ENCODE results near the gene CYP21A2. TPM values are rescaled to one million over a fixed set of nuclear protein-coding genes. Genes with fewer than 3 reads are reported as not detected.
"Not testable (repeated sequence)": the region's sequence is repeated elsewhere in the genome, so short reads cannot be mapped to it uniquely, and the experiment has no call there.

CYP21A2 gene
- total and polyA plus RNA-seq, 2 donors (not counting 1 experiment from before 2014, with no cell fraction given): not detected

DNA sequence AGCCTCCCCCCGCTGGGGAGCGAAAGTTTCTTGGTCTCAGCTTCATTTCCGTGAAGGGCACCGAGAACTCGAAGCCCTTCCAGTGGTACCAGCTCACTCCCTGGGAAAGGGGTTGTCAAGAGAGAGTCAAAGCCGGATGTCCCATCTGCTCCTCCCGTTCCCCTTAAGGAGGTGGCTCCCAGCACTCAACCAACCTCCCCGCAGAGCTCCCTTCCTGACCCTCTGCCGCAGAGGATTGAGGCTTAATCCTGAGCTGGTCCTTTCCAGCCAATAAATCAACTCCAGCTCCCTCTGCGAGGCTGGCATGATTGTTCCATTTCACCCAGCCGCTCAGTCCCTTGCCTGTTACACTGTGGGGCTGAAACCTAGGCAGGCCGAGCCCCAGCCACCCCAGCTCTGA is 29.6 kb upstream of the CYP21A2 start:
- H3K79me2 ChIP-seq (ENCODE audit: control insufficient read depth, insufficient read depth, low read length); H3K36me3 ChIP-seq (replicated peaks in 1 of 2; ENCODE audit: control extremely low read depth in 1 of 2, control insufficient read depth in 1 of 2, extremely low read depth in 1 of 2, insufficient read depth in 2 of 2, low read length in 1 of 2); intact Hi-C loops (cut with micrococcal nuclease); H3K4me1 ChIP-seq (ENCODE audit: control insufficient read depth in 2 of 2, insufficient read depth in 2 of 2, low read length in 2 of 2); H3K4me1 Mint-ChIP-seq; H3K27me3 Mint-ChIP-seq; H3K4me3 ChIP-seq (ENCODE audit: control extremely low read depth in 1 of 5, extremely low read depth in 1 of 5, insufficient read depth in 1 of 5, low read depth in 2 of 5, low read length in 4 of 5); H3K27me3 ChIP-seq (replicated peaks in 1 of 4; ENCODE audit: control extremely low read depth in 1 of 4, control insufficient read depth in 3 of 4, insufficient read depth in 4 of 4, low read length in 3 of 4); ATAC-seq (ENCODE audit: low read depth); H3K4me3 Mint-ChIP-seq; H3K9ac ChIP-seq (ENCODE audit: low read length); H3K27ac ChIP-seq (ENCODE audit: low read length in 2 of 2); H3K9me3 Mint-ChIP-seq (ENCODE audit: insufficient read depth); H3K4me2 ChIP-seq (replicated peaks; ENCODE audit: low read depth, low read length, poor library complexity, severe bottlenecking); H2AFZ ChIP-seq (ENCODE audit: insufficient read depth, low read depth, low read length, poor library complexity, severe bottlenecking); POLR2A ChIA-PET; H4K20me1 ChIP-seq (ENCODE audit: control insufficient read depth, insufficient read depth, low read length, poor library complexity, severe bottlenecking); H3K27ac Mint-ChIP-seq; H3K9me3 ChIP-seq (ENCODE audit: control extremely low read depth in 1 of 3, control insufficient read depth in 2 of 3, insufficient read depth in 1 of 3, low read length in 2 of 3); DNase-seq: not testable (repeated sequence)
- WGBS (ENCODE audit: insufficient coverage): 29% methylated on average over 3 of the region's 12 CpGs
- CTCF ChIA-PET: interaction anchor here (0.5 kb wide), 1 partner anchor 1165 kb away, joined by 3 read pairs; no protein-coding TSS in a partner anchor

DNA sequence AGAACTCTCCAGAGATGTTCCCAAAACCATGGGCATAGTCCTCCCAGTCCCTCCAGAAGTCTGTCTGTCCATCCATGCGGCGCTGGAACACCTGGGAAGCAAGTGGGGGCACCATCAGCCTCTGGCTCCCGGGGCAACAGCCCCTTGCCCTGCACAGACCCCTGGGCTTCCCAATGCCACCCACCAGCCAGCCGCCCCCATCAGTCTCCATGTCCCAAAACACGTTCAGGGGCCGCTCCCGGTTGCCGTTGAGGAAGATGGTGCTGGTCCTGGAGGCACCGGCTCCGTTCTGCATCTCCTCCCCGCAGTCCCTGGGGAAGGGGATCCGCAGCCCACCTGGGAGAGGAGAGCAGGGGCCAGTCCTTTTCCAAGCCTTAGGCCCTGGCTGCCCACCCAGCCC is 28.7 kb upstream of the CYP21A2 start:
- H3K79me2 ChIP-seq (ENCODE audit: control insufficient read depth, insufficient read depth, low read length); H3K27me3 Mint-ChIP-seq; H3K9ac ChIP-seq (ENCODE audit: low read length); H3K4me1 Mint-ChIP-seq; DNase-seq; H3K4me3 Mint-ChIP-seq; POLR2A ChIA-PET; H3K9me3 ChIP-seq (ENCODE audit: control extremely low read depth in 1 of 3, control insufficient read depth in 2 of 3, insufficient read depth in 1 of 3, low read length in 2 of 3); H2AFZ ChIP-seq (ENCODE audit: insufficient read depth, low read depth, low read length, poor library complexity, severe bottlenecking); H3K4me2 ChIP-seq (replicated peaks; ENCODE audit: low read depth, low read length, poor library complexity, severe bottlenecking); H3K4me1 ChIP-seq (ENCODE audit: control insufficient read depth in 2 of 2, insufficient read depth in 2 of 2, low read length in 2 of 2); intact Hi-C loops (cut with micrococcal nuclease); H3K9me3 Mint-ChIP-seq (ENCODE audit: insufficient read depth); H3K27ac ChIP-seq (ENCODE audit: low read length in 2 of 2); H4K20me1 ChIP-seq (ENCODE audit: control insufficient read depth, insufficient read depth, low read length, poor library complexity, severe bottlenecking); H3K27me3 ChIP-seq (replicated peaks in 1 of 4; ENCODE audit: control extremely low read depth in 1 of 4, control insufficient read depth in 3 of 4, insufficient read depth in 4 of 4, low read length in 3 of 4); H3K27ac Mint-ChIP-seq; CTCF ChIA-PET; H3K36me3 ChIP-seq (replicated peaks in 1 of 2; ENCODE audit: control extremely low read depth in 1 of 2, control insufficient read depth in 1 of 2, extremely low read depth in 1 of 2, insufficient read depth in 2 of 2, low read length in 1 of 2); H3K4me3 ChIP-seq (ENCODE audit: control extremely low read depth in 1 of 5, extremely low read depth in 1 of 5, insufficient read depth in 1 of 5, low read depth in 2 of 5, low read length in 4 of 5); ATAC-seq (ENCODE audit: low read depth): not testable (repeated sequence)
- WGBS (ENCODE audit: insufficient coverage): 62% methylated on average over 3 of the region's 12 CpGs

DNA sequence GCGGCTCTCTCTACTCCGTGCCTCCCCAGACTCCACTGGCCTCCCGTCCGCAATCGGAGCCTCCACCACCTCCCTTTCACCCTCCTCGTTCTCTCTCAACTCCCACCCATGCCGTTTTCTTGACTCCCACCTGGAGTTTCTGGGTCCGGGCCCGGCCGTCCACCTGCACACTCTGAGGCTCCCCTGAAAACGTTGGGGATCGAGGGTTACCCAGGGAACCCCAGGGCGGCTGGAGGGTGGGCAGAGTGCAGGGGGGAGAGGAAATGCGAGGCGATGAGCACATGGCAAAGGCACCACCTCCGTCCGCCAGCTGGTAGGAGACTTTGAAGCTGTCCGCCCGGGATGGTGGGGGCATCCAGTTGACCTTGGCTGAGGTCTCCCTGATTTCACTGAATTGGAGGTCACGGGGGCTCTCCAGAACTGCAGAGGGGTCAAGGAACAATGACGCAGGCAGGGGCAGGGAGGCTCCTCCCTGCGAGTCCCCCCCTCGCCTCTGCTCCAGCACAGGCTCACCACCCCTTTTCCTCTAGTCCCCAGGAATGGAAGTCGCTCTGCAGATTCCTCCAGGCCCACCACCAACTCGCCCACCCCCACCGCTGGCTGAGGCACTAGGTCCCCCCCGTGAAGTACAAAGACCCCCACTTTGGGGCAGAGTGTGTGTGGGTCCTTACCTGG is 27.2 kb upstream of the CYP21A2 start:
- H3K27me3 ChIP-seq (replicated peaks in 1 of 4; ENCODE audit: control extremely low read depth in 1 of 4, control insufficient read depth in 3 of 4, insufficient read depth in 4 of 4, low read length in 3 of 4); H3K9me3 ChIP-seq (ENCODE audit: control extremely low read depth in 1 of 3, control insufficient read depth in 2 of 3, insufficient read depth in 1 of 3, low read length in 2 of 3); ATAC-seq (ENCODE audit: low read depth); H3K27ac Mint-ChIP-seq; H3K27me3 Mint-ChIP-seq; H2AFZ ChIP-seq (ENCODE audit: insufficient read depth, low read depth, low read length, poor library complexity, severe bottlenecking); H3K27ac ChIP-seq (ENCODE audit: low read length in 2 of 2); H3K4me1 Mint-ChIP-seq; H3K4me1 ChIP-seq (ENCODE audit: control insufficient read depth in 2 of 2, insufficient read depth in 2 of 2, low read length in 2 of 2); intact Hi-C loops (cut with micrococcal nuclease); H3K4me2 ChIP-seq (replicated peaks; ENCODE audit: low read depth, low read length, poor library complexity, severe bottlenecking); H3K79me2 ChIP-seq (ENCODE audit: control insufficient read depth, insufficient read depth, low read length); DNase-seq; H3K36me3 ChIP-seq (replicated peaks in 1 of 2; ENCODE audit: control extremely low read depth in 1 of 2, control insufficient read depth in 1 of 2, extremely low read depth in 1 of 2, insufficient read depth in 2 of 2, low read length in 1 of 2); CTCF ChIA-PET; H3K4me3 ChIP-seq (ENCODE audit: control extremely low read depth in 1 of 5, extremely low read depth in 1 of 5, insufficient read depth in 1 of 5, low read depth in 2 of 5, low read length in 4 of 5); H3K4me3 Mint-ChIP-seq; H3K9ac ChIP-seq (ENCODE audit: low read length); H4K20me1 ChIP-seq (ENCODE audit: control insufficient read depth, insufficient read depth, low read length, poor library complexity, severe bottlenecking); H3K9me3 Mint-ChIP-seq (ENCODE audit: insufficient read depth); POLR2A ChIA-PET: not testable (repeated sequence)
- 50% methylated on average over 2 of the region's 27 CpGs for whole genome bisulfite sequencing (ENCODE audit: insufficient coverage)

DNA sequence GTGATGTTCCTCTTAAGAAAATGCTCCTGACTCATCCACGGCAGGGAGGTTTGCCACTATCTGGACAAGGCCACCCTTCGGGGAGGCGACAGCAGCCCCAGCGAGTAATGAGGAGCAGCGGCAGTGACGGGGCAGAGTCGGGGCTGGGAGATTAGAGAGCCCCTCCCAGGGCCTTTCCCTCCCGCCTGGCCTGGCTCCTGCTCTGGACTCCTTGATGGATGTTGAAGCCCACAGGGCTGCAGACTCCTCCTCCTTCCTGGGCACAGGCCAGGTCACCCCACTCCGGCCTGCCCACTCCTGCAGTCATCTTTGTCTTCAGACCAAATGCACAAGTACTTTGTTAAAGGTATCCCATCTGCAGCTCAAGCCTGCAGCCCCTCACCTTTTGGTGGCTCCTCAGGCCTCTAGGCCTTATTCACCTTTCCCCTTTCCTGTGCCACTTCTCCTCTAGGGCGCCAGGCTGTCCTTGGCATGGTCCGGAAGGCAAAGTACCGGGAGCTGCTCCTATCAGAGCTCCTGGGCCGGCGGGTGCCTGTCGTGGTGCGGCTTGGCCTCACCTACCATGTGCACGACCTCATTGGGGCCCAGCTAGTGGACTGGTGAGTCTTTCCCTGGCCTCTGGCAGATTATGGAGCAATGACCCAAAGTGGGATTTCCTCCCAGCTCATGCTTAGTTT is 25.1 kb upstream of the CYP21A2 start:
- H3K27ac ChIP-seq (ENCODE audit: low read length in 2 of 2); ATAC-seq (ENCODE audit: low read depth); H3K4me3 ChIP-seq (ENCODE audit: control extremely low read depth in 1 of 5, extremely low read depth in 1 of 5, insufficient read depth in 1 of 5, low read depth in 2 of 5, low read length in 4 of 5); H3K36me3 ChIP-seq (replicated peaks in 1 of 2; ENCODE audit: control extremely low read depth in 1 of 2, control insufficient read depth in 1 of 2, extremely low read depth in 1 of 2, insufficient read depth in 2 of 2, low read length in 1 of 2); H3K4me1 Mint-ChIP-seq; H4K20me1 ChIP-seq (ENCODE audit: control insufficient read depth, insufficient read depth, low read length, poor library complexity, severe bottlenecking); H3K79me2 ChIP-seq (ENCODE audit: control insufficient read depth, insufficient read depth, low read length); H3K27me3 ChIP-seq (replicated peaks in 1 of 4; ENCODE audit: control extremely low read depth in 1 of 4, control insufficient read depth in 3 of 4, insufficient read depth in 4 of 4, low read length in 3 of 4); H3K9ac ChIP-seq (ENCODE audit: low read length); H3K4me1 ChIP-seq (ENCODE audit: control insufficient read depth in 2 of 2, insufficient read depth in 2 of 2, low read length in 2 of 2); CTCF ChIA-PET; DNase-seq; H3K9me3 ChIP-seq (ENCODE audit: control extremely low read depth in 1 of 3, control insufficient read depth in 2 of 3, insufficient read depth in 1 of 3, low read length in 2 of 3); H3K27me3 Mint-ChIP-seq; H2AFZ ChIP-seq (ENCODE audit: insufficient read depth, low read depth, low read length, poor library complexity, severe bottlenecking); H3K4me3 Mint-ChIP-seq; POLR2A ChIA-PET; H3K9me3 Mint-ChIP-seq (ENCODE audit: insufficient read depth); intact Hi-C loops (cut with micrococcal nuclease); H3K4me2 ChIP-seq (replicated peaks; ENCODE audit: low read depth, low read length, poor library complexity, severe bottlenecking); H3K27ac Mint-ChIP-seq: not testable (repeated sequence)
- WGBS (ENCODE audit: insufficient coverage): 96% methylated on average over 6 of the region's 17 CpGs

Data from B cell (primary cell).